Upper lobe of right lung (tissue), 1 donor: Measurements from ENCODE around the gene LTN1. TPM values are rescaled to one million over a fixed set of nuclear protein-coding genes. Genes with fewer than 3 reads are reported as not detected.

ENCODE experiments used
- ATAC-seq: fragments of 200-7000 bp; cut with Tn5 transposase; one replicate; pipeline ENCODE4 v1.9.1; 2020; ENCODE audit warnings: mild to moderate bottlenecking, moderate library complexity
- DNase-seq: peaks from one replicate; pipeline ENCODE4 v3.0.0-alpha.2; 2020
- H3K27ac ChIP-seq: fragments of 200-600 bp; one replicate; pipeline ENCODE4 v1.8.0; 2022
- H3K27me3 ChIP-seq: fragments of 200-600 bp; one replicate; pipeline ENCODE4 v1.8.0; 2022; ENCODE audit warnings: mild to moderate bottlenecking
- H3K36me3 ChIP-seq: fragments of 200-600 bp; one replicate; pipeline ENCODE4 v1.8.0; 2022
- H3K4me1 ChIP-seq: fragments of 200-600 bp; one replicate; pipeline ENCODE4 v1.8.0; 2022
- H3K4me3 ChIP-seq: fragments of 200-600 bp; one replicate; pipeline ENCODE4 v1.8.0; 2022; ENCODE audit warnings: mild to moderate bottlenecking
- H3K9me3 ChIP-seq: fragments of 200-600 bp; one replicate; pipeline ENCODE4 v1.8.0; 2022
- CTCF ChIP-seq: fragments of 200-600 bp; IDR thresholded peaks from one replicate; pipeline ENCODE4 v1.8.0; 2022; ENCODE audit warnings: antibody characterized with exemption
- intact Hi-C: fragments of 100-400 bp; cut with DNase I; formaldehyde crosslinking; loops from one replicate; pipeline ENCODE4 v1.11.0; 2022
- total RNA-seq: library from RNA; stranded (reverse); fragmentation: NEBNext Ultra II Directional; extraction: Animal tissue kit (Norgen Biotek cat#: 25700); gene quantifications from one replicate; pipeline ENCODE4 v1.2.1, GENCODE V29; 2021
- donor health status: DM: no; HTN: yes; CAD: no; lungs with severe emphysema.

LTN1 gene
- total RNA-seq, 1 donor from 2014 or later: 25.7 TPM

- H3K27me3 ChIP-seq: no peaks in the 10 kb centered on the region
- peaks cover 91% of the 10 kb centered on the region for H3K36me3 ChIP-seq
- intact Hi-C loops: no loop called here
- DNase-seq (no peak), ATAC-seq (no peak)
- no peak for TF ChIP-seq CTCF
- H3K27ac ChIP-seq: no peak overlapping the region
- no peak overlapping the region for H3K4me3 ChIP-seq
- H3K9me3 ChIP-seq: no peaks in the 10 kb centered on the region
- H3K4me1 ChIP-seq: no peaks in the 10 kb centered on the region
Measured at GRCh38 chr21:28979092-28979491, 13.6 kb downstream of the LTN1 start.

- no peak for TF ChIP-seq CTCF
- intact Hi-C loops: no loop called here
- no peak overlapping the region for H3K4me3 ChIP-seq
Measured at GRCh38 chr21:28975397-28975796, 17.3 kb downstream of the LTN1 start.

GRCh38 chr21:28974531-28975227, 18.0 kb downstream of the LTN1 start:
- DNase-seq (no peak), ATAC-seq (no peak)
- no peak for TF ChIP-seq CTCF
- peaks cover 81% of the 10 kb centered on the region for H3K36me3 ChIP-seq
- intact Hi-C loops: no loop called here
- no peaks in the 10 kb centered on the region for H3K4me1 ChIP-seq
- H3K4me3 ChIP-seq: no peak overlapping the region
- no peaks in the 10 kb centered on the region for H3K27me3 ChIP-seq
- no peaks in the 10 kb centered on the region for H3K9me3 ChIP-seq
- H3K27ac ChIP-seq: no peak overlapping the region

More at GRCh38 chr21:28975397-28975796, 17.3 kb downstream of the LTN1 start:
- no peak for DNase-seq
- ATAC-seq: no peak
- H3K4me1 ChIP-seq: no peaks in the 10 kb centered on the region
- H3K27me3 ChIP-seq: no peaks in the 10 kb centered on the region
- H3K9me3 ChIP-seq: no peaks in the 10 kb centered on the region
- H3K27ac ChIP-seq: no peak overlapping the region
- H3K36me3 ChIP-seq: peaks cover 79% of the 10 kb centered on the region

- no peaks in the 10 kb centered on the region for H3K9me3 ChIP-seq
- no peaks in the 10 kb centered on the region for H3K4me1 ChIP-seq
- no peak for TF ChIP-seq CTCF
- DNase-seq: no peak
- H3K4me3 ChIP-seq: no peak overlapping the region
- no peak overlapping the region for H3K27ac ChIP-seq
- peaks cover 81% of the 10 kb centered on the region for H3K36me3 ChIP-seq
- ATAC-seq: no peak
- intact Hi-C loops: no loop called here
- no peaks in the 10 kb centered on the region for H3K27me3 ChIP-seq
Measured at GRCh38 chr21:28972398-28972797, 20.3 kb downstream of the LTN1 start.

GRCh38 chr21:28971171-28971570, 21.5 kb downstream of the LTN1 start:
- TF ChIP-seq CTCF: no peak
- H3K4me3 ChIP-seq: no peak overlapping the region
- no peaks in the 10 kb centered on the region for H3K27me3 ChIP-seq
- H3K9me3 ChIP-seq: no peaks in the 10 kb centered on the region
- intact Hi-C loops: no loop called here
- DNase-seq: no peak
- no peak for ATAC-seq
- peaks cover 84% of the 10 kb centered on the region for H3K36me3 ChIP-seq
- no peak overlapping the region for H3K27ac ChIP-seq
- no peaks in the 10 kb centered on the region for H3K4me1 ChIP-seq

GRCh38 chr21:28963831-28964230, 28.8 kb downstream of the LTN1 start:
- Histone ChIP-seq H3K27me3 (no peaks in the 10 kb centered on the region), H3K9me3 (no peaks in the 10 kb centered on the region), H3K36me3 (peaks cover 83% of the 10 kb centered on the region), H3K27ac (no peak overlapping the region), H3K4me1 (no peaks in the 10 kb centered on the region), H3K4me3 (no peak overlapping the region)
- intact Hi-C loops: no loop called here
- DNase-seq (no peak), ATAC-seq (no peak)
- TF ChIP-seq CTCF: no peak
